Keratinocyte (primary cell): Measurements from ENCODE around the gene VAT1L.

Experiments
- CTCF ChIP-seq, 3 experiments: IDR thresholded peaks in 1 of 3; conservative IDR thresholded peaks in 1 of 3; optimal IDR thresholded peaks in 1 of 3; 2 replicates in 2 of 3; 3 replicates in 1 of 3; pipeline versions ENCODE3 to v1.5.1; 2011; ENCODE audit warnings: low read length in 3 of 3, mild to moderate bottlenecking in 3 of 3, moderate library complexity in 2 of 3, control low read depth in 1 of 3, inconsistent platforms in 1 of 3; ENCODE audit not compliant: insufficient read depth in 2 of 3; ENCODE audit errors: extremely low read depth in 1 of 3
- EZH2 ChIP-seq: IDR thresholded peaks from one replicate; pipeline ENCODE4 v1.6.1; 2012; ENCODE audit warnings: inconsistent platforms, mild to moderate bottlenecking, low read length, moderate library complexity

GRCh38 chr16:77920984-77921383 lies 132.6 kb downstream of the VAT1L start:
- TF ChIP-seq EZH2: no peak
- TF ChIP-seq CTCF (optimal IDR thresholded peaks at IDR 0.05 in 1 of 3, IDR thresholded peaks at IDR 0.05 in 1 of 3, conservative IDR thresholded peaks at IDR 0.05 in 1 of 3; ENCODE audit: extremely low read depth in 1 of 3, insufficient read depth in 2 of 3, low read length in 3 of 3): no peak
